K562 (cell line): ENCODE results near the gene DCLK2. TPM values are rescaled to one million over a fixed set of nuclear protein-coding genes. Genes with fewer than 3 reads are reported as not detected.

ENCODE experiments used
- ATAC-seq: fragments of 200-7000 bp; cut with Tn5 transposase; 3 replicates; pipeline ENCODE4 v1.9.1; 2020; ENCODE audit warnings: moderate library complexity
- BruUV-seq: library from RNA; stranded (reverse); fragments of 400-500 nt; replicated peaks from 2 replicates; lab custom pipeline; 2021; lab: Mats Ljungman, UMichigan
- CTCF ChIA-PET: fragments of 300-600 bp; formaldehyde crosslinking; extraction: SDS; loops from one replicate; lab custom pipeline; 2021; ENCODE audit warnings: low intra/inter-chr PET ratio; lab: Yijun Ruan, JAX
- POLR2A ChIA-PET: fragments of 300-600, 350-650 bp; sonication (Branson Sonifier 250); formaldehyde crosslinking; extraction: SDS; loops from one replicate; lab custom pipeline; 2021; ENCODE audit warnings: antibody characterized with exemption, inconsistent platforms; lab: Yijun Ruan, JAX
- DNase-seq, 4 experiments: peaks; one replicate each; pipeline versions ENCODE4 v3.0.0 to v3.0.0-alpha.2; 2011 to 2018; ENCODE audit warnings: low spot score in 3 of 4, mixed read lengths in 3 of 4; ENCODE audit errors: extremely low read depth in 1 of 4
- FAIRE-seq: peaks from 2 replicates; lab custom pipeline; 2011; peaks lifted over from hg19 to GRCh38; lab: Jason Lieb, UNC
- H2AFZ ChIP-seq: 2 replicates; pipeline ENCODE4 v1.6.0; 2011; ENCODE audit warnings: low read depth, low read length, control low read depth, inconsistent platforms
- H3K27ac ChIP-seq: fragments of 200-600 bp; 3 replicates; pipeline ENCODE4 v1.8.0; 2011; ENCODE audit warnings: low read depth, mild to moderate bottlenecking, control low read depth, inconsistent platforms, low read length, moderate library complexity, mixed read lengths; ENCODE audit errors: extremely low read depth
- H3K27me3 ChIP-seq, 2 experiments: fragments of 300-600 bp in 1 of 2; 2 replicates in 1 of 2; 3 replicates in 1 of 2; pipeline versions ENCODE4 v1.6.0 to v1.8.0; 2011; ENCODE audit warnings: inconsistent platforms in 2 of 2, low read length in 2 of 2, mild to moderate bottlenecking in 1 of 2, mixed read lengths in 1 of 2, moderate library complexity in 1 of 2; ENCODE audit not compliant: control insufficient read depth in 2 of 2, insufficient read depth in 2 of 2
- H3K36me3 ChIP-seq: fragments of 300-600 bp; 3 replicates; pipeline ENCODE4 v1.8.0; 2011; ENCODE audit warnings: mild to moderate bottlenecking, low read length, inconsistent platforms; ENCODE audit not compliant: control insufficient read depth, insufficient read depth
- H3K4me1 ChIP-seq, 2 experiments: fragments of 200-600 bp in 1 of 2; replicated peaks in 1 of 2; 2 replicates in 1 of 2; 3 replicates in 1 of 2; pipeline versions ENCODE4 v1.5.1 to v1.8.0; 2011; ENCODE audit warnings: inconsistent platforms in 2 of 2, low read length in 2 of 2, mild to moderate bottlenecking in 1 of 2, mixed read lengths in 1 of 2, moderate library complexity in 1 of 2; ENCODE audit not compliant: control insufficient read depth in 2 of 2, insufficient read depth in 2 of 2
- H3K4me2 ChIP-seq: 2 replicates; pipeline ENCODE4 v1.6.1; 2011; ENCODE audit warnings: low read length, control low read depth, inconsistent platforms, mixed read lengths; ENCODE audit not compliant: insufficient read depth
- H3K4me3 ChIP-seq: fragments of 200-600 bp; sonication (generic), shearing (Covaris generic); 2 replicates; pipeline ENCODE4 v1.5.1; 2016; ENCODE audit warnings: control low read depth, inconsistent platforms
- H3K79me2 ChIP-seq: fragments of 200-600 bp; 3 replicates; pipeline ENCODE4 v1.8.0; 2011; ENCODE audit warnings: low read length, inconsistent platforms; ENCODE audit not compliant: control insufficient read depth, insufficient read depth
- H3K9ac ChIP-seq, 2 experiments: 2 replicates each; pipeline versions ENCODE4 v1.6.0 to v1.6.1; 2011; ENCODE audit warnings: low read depth in 2 of 2, low read length in 2 of 2, control low read depth in 1 of 2, inconsistent platforms in 1 of 2, mild to moderate bottlenecking in 1 of 2, mixed read lengths in 1 of 2; ENCODE audit not compliant: insufficient read depth in 1 of 2
- H3K9me1 ChIP-seq: one replicate; pipeline ENCODE4 v1.6.0; 2011; ENCODE audit warnings: inconsistent platforms, mild to moderate bottlenecking, low read length, moderate library complexity; ENCODE audit not compliant: control insufficient read depth, insufficient read depth
- H3K9me3 ChIP-seq: replicated peaks from 2 replicates; pipeline ENCODE4 v1.5.1; 2011; ENCODE audit warnings: low read depth, low read length, inconsistent platforms; ENCODE audit not compliant: control insufficient read depth, insufficient read depth
- H4K20me1 ChIP-seq: replicated peaks from 2 replicates; pipeline ENCODE4 v1.6.1; 2011; ENCODE audit warnings: low read length, inconsistent platforms, mixed read lengths; ENCODE audit not compliant: control insufficient read depth, insufficient read depth
- CC2D1A ChIP-seq: fragments of 450-650 bp; IDR thresholded peaks from 2 replicates; pipeline ENCODE4 v1.6.1; 2017; ENCODE audit warnings: mild to moderate bottlenecking
- HDAC1 ChIP-seq, 2 experiments: fragments of 450-650 bp; IDR thresholded peaks; 2 replicates each; pipeline ENCODE4 v1.6.1; 2016 to 2017; ENCODE audit warnings: inconsistent platforms in 1 of 2, mild to moderate bottlenecking in 1 of 2, moderate library complexity in 1 of 2
- HMG20B ChIP-seq: fragments of 250-450 bp; sonication (Bioruptor Pico); IDR thresholded peaks from 2 replicates; pipeline ENCODE4 v1.5.0; 2021; ENCODE audit warnings: mild to moderate bottlenecking
- POLR2G ChIP-seq: fragments of 200-400 bp; formaldehyde crosslinking; IDR thresholded peaks from 2 replicates; pipeline ENCODE4 v1.6.1; 2017; ENCODE audit warnings: low read depth, mild to moderate bottlenecking, antibody characterized with exemption, low read length, moderate library complexity
- RBFOX2 ChIP-seq: fragments of 200-400 bp; formaldehyde crosslinking; IDR thresholded peaks from 2 replicates; pipeline ENCODE4 v1.6.1; 2017; ENCODE audit warnings: low read depth, mild to moderate bottlenecking, low read length, moderate library complexity
- XRCC3 ChIP-seq: fragments of 450-650 bp; IDR thresholded peaks from 2 replicates; pipeline ENCODE4 v1.6.1; 2017; ENCODE audit warnings: mild to moderate bottlenecking, moderate library complexity
- ZFP36 ChIP-seq: fragments of 150-350 bp; IDR thresholded peaks from 2 replicates; pipeline ENCODE4 v1.6.1; 2018; ENCODE audit warnings: low read length, low read depth; ENCODE audit not compliant: partially characterized antibody
- ZNF384 ChIP-seq: IDR thresholded peaks from 2 replicates; pipeline ENCODE4 v1.6.1; 2012; ENCODE audit warnings: low read depth, low read length, improper control_type of control experiment
- ZNF695 ChIP-seq: fragments of 450-650 bp; formaldehyde crosslinking; IDR thresholded peaks from 2 replicates; pipeline ENCODE4 v1.4.0; 2020; ENCODE audit warnings: mild to moderate bottlenecking, moderate library complexity
- WGBS: fragments of 100-300 bp; shearing (Covaris generic); methylation state at CpG from one replicate; pipeline ENCODE4 v1.1.6; 2016; ENCODE audit warnings: low coverage, mixed read lengths; ENCODE audit not compliant: insufficient coverage; ENCODE audit errors: missing lambda C conversion rate; 5-methylcytosine and 5-hydroxymethylcytosine counted together
- in situ Hi-C: fragments of 300-500 bp; cut with MboI; formaldehyde crosslinking; loops from 4 replicates; pipeline ENCODE4 v1.15.0; 2018; ENCODE audit warnings: inconsistent platforms, mixed read lengths
- intact Hi-C: fragments of 100-400 bp; cut with micrococcal nuclease; formaldehyde crosslinking; loops from 2 replicates; pipeline ENCODE4 v1.14.2; 2022
- polyA plus RNA-seq, 8 experiments: library from polyadenylated mRNA; depleted of rRNA in 4 of 8; stranded (reverse) in 5 of 8; unstranded in 3 of 8; fragments of >200 nt; fragmentation: Nextera tagmentation in 2 of 8; fragmentation: Illumina TruSeq in 1 of 8; extraction: Ambion mirVana in 2 of 8; extraction: Trizol in 1 of 8; gene quantifications; 2 replicates each; pipeline versions ENCODE4 v1.2.1 to v1.2.3, GENCODE V29; 2011 to 2014; ENCODE audit warnings: inconsistent platforms in 1 of 8, missing spikeins in 1 of 8
- total RNA-seq, 7 experiments: library from RNA; depleted of rRNA in 6 of 7; stranded (reverse); fragments of >200 nt in 6 of 7; fragmentation: Illumina TruSeq in 2 of 7; extraction: Trizol in 2 of 7; gene quantifications; 2 replicates each; pipeline versions ENCODE4 v1.2.1 to v1.2.3, GENCODE V29; 2011 to 2021; ENCODE audit warnings: low replicate concordance in 1 of 7
- TF ChIP-seq, protein P1 (sequence below): IDR thresholded peaks from 2 replicates; pipeline ENCODE4 v1.6.1; 2016; ENCODE audit warnings: missing genetic modification characterization, missing compliant biosample characterization
- TF ChIP-seq, protein P2 (sequence below): sonication (generic); formaldehyde crosslinking; IDR thresholded peaks from 2 replicates; pipeline ENCODE4 v1.8.0; 2022; ENCODE audit warnings: mild to moderate bottlenecking, missing genetic modification reagents
- TF ChIP-seq, protein P3 (sequence below), 2 experiments: fragments of 450-650 bp; IDR thresholded peaks; 2 replicates each; pipeline ENCODE4 v1.6.1; 2018; ENCODE audit warnings: mild to moderate bottlenecking in 2 of 2, low read depth in 1 of 2; ENCODE audit not compliant: partially characterized antibody in 2 of 2

DCLK2 gene
- total and polyA plus RNA-seq, 9 of the 15 experiments (the other 6 are each of a cell fraction or from before 2014, with no cell fraction given), result not detected

DNA sequence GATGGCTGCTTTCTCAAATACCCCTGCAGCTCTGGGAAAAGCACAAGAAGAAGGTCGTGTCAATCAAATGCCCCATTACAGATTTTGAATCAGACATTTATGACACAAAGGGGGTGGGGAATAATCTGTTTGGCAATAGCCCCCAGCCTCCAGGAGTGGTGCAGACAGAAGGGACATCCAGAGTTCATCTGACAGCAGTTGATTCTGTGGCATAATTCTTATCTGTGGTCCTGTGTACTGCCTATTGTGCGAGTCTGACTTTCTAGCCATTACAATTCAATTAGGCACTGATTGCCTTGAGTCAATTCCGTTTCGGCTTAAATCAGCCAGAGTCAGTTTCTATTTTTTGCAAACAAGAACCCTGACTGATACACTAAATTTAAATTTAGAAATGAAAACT, 28.6 kb upstream of the DCLK2 start:
- ATAC-seq, result no peak
- H3K4me2 ChIP-seq, result no peak overlapping the region
- no peaks in the 10 kb centered on the region for H3K4me1 ChIP-seq
- no peak for DNase-seq
- H2AFZ ChIP-seq, result no peak overlapping the region
- no peak overlapping the region for H3K27ac ChIP-seq
- no peaks in the 10 kb centered on the region for H3K9me3 ChIP-seq
- 0% methylated on average over 4 of the region's 4 CpGs for WGBS
- H3K79me2 ChIP-seq, result no peaks in the 10 kb centered on the region
- no peak overlapping the region for H3K9ac ChIP-seq
- ChIA-PET CTCF (no interaction called here), POLR2A (no interaction called here)
- in situ Hi-C loops, result no loop called here
- intact Hi-C loops, result no loop called here
- H4K20me1 ChIP-seq, result no peaks in the 10 kb centered on the region
- H3K27me3 ChIP-seq, result no peaks in the 10 kb centered on the region
- H3K9me1 ChIP-seq, result no peaks in the 10 kb centered on the region
- H3K36me3 ChIP-seq, result no peaks in the 10 kb centered on the region
- no TSS peak for BruUV-seq
- TF ChIP-seq, protein P1, sequence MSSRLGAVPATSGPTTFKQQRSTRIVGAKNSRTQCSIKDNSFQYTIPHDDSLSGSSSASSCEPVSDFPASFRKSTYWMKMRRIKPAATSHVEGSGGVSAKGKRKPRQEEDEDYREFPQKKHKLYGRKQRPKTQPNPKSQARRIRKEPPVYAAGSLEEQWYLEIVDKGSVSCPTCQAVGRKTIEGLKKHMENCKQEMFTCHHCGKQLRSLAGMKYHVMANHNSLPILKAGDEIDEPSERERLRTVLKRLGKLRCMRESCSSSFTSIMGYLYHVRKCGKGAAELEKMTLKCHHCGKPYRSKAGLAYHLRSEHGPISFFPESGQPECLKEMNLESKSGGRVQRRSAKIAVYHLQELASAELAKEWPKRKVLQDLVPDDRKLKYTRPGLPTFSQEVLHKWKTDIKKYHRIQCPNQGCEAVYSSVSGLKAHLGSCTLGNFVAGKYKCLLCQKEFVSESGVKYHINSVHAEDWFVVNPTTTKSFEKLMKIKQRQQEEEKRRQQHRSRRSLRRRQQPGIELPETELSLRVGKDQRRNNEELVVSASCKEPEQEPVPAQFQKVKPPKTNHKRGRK (tag), result no peak
- TF ChIP-seq XRCC3 (no peak), POLR2G (no peak), ZNF384 (no peak), HDAC1 (IDR thresholded peaks at IDR 0.05) (no peak), CC2D1A (no peak), RBFOX2 (no peak), HMG20B (no peak), ZNF695 (CRISPR knock-in tag) (no peak), ZFP36 (no peak)
- TF ChIP-seq, protein P2, sequence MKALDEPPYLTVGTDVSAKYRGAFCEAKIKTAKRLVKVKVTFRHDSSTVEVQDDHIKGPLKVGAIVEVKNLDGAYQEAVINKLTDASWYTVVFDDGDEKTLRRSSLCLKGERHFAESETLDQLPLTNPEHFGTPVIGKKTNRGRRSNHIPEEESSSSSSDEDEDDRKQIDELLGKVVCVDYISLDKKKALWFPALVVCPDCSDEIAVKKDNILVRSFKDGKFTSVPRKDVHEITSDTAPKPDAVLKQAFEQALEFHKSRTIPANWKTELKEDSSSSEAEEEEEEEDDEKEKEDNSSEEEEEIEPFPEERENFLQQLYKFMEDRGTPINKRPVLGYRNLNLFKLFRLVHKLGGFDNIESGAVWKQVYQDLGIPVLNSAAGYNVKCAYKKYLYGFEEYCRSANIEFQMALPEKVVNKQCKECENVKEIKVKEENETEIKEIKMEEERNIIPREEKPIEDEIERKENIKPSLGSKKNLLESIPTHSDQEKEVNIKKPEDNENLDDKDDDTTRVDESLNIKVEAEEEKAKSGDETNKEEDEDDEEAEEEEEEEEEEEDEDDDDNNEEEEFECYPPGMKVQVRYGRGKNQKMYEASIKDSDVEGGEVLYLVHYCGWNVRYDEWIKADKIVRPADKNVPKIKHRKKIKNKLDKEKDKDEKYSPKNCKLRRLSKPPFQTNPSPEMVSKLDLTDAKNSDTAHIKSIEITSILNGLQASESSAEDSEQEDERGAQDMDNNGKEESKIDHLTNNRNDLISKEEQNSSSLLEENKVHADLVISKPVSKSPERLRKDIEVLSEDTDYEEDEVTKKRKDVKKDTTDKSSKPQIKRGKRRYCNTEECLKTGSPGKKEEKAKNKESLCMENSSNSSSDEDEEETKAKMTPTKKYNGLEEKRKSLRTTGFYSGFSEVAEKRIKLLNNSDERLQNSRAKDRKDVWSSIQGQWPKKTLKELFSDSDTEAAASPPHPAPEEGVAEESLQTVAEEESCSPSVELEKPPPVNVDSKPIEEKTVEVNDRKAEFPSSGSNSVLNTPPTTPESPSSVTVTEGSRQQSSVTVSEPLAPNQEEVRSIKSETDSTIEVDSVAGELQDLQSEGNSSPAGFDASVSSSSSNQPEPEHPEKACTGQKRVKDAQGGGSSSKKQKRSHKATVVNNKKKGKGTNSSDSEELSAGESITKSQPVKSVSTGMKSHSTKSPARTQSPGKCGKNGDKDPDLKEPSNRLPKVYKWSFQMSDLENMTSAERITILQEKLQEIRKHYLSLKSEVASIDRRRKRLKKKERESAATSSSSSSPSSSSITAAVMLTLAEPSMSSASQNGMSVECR (CRISPR knock-in tag), result no peak
- TF ChIP-seq, protein P3, sequence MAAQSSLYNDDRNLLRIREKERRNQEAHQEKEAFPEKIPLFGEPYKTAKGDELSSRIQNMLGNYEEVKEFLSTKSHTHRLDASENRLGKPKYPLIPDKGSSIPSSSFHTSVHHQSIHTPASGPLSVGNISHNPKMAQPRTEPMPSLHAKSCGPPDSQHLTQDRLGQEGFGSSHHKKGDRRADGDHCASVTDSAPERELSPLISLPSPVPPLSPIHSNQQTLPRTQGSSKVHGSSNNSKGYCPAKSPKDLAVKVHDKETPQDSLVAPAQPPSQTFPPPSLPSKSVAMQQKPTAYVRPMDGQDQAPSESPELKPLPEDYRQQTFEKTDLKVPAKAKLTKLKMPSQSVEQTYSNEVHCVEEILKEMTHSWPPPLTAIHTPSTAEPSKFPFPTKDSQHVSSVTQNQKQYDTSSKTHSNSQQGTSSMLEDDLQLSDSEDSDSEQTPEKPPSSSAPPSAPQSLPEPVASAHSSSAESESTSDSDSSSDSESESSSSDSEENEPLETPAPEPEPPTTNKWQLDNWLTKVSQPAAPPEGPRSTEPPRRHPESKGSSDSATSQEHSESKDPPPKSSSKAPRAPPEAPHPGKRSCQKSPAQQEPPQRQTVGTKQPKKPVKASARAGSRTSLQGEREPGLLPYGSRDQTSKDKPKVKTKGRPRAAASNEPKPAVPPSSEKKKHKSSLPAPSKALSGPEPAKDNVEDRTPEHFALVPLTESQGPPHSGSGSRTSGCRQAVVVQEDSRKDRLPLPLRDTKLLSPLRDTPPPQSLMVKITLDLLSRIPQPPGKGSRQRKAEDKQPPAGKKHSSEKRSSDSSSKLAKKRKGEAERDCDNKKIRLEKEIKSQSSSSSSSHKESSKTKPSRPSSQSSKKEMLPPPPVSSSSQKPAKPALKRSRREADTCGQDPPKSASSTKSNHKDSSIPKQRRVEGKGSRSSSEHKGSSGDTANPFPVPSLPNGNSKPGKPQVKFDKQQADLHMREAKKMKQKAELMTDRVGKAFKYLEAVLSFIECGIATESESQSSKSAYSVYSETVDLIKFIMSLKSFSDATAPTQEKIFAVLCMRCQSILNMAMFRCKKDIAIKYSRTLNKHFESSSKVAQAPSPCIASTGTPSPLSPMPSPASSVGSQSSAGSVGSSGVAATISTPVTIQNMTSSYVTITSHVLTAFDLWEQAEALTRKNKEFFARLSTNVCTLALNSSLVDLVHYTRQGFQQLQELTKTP (IDR thresholded peaks at IDR 0.05; ENCODE audit: low read depth in 1 of 2, partially characterized antibody in 2 of 2), result no peak
- no peak overlapping the region for H3K4me3 ChIP-seq
- no peak for FAIRE-seq
